A673 (cell line): Measurements from ENCODE around the gene TENM3.

Experiments
- CTCF ChIP-seq: fragments of 300-800, 200-600 bp; sonication (generic); conservative IDR thresholded peaks from 2 replicates; pipeline ENCODE4 v1.5.1; 2017; ENCODE audit warnings: low read depth, mild to moderate bottlenecking, antibody characterized with exemption, low read length, moderate library complexity, mixed read lengths
- EZH2 ChIP-seq: fragments of 200-600 bp; sonication (generic); IDR thresholded peaks from 2 replicates; pipeline ENCODE4 v1.6.1; 2017; ENCODE audit warnings: borderline replicate concordance, low read depth, mild to moderate bottlenecking, mixed read lengths, antibody characterized with exemption, low read length; ENCODE audit not compliant: poor library complexity, severe bottlenecking

GRCh38 chr4:182538031-182538430 is 294.8 kb downstream of the TENM3 start:
- TF ChIP-seq CTCF, result no peak
- no peak for TF ChIP-seq EZH2
